Left ventricle myocardium inferior (tissue), 1 donor: ENCODE results near the gene KLK10. TPM values are rescaled to one million over a fixed set of nuclear protein-coding genes. Genes with fewer than 3 reads are reported as not detected.

ENCODE experiments used
- DNase-seq: peaks from one replicate; pipeline ENCODE4 v3.0.0-alpha.2; 2020
- H3K27ac ChIP-seq: fragments of 200-600 bp; replicated peaks from 2 replicates; pipeline ENCODE4 v1.8.0; 2021
- H3K27me3 ChIP-seq: fragments of 200-600 bp; 2 replicates; pipeline ENCODE4 v1.8.0; 2021; ENCODE audit warnings: low read depth
- H3K36me3 ChIP-seq: fragments of 200-600 bp; 2 replicates; pipeline ENCODE4 v1.8.0; 2021
- H3K4me1 ChIP-seq: fragments of 200-600 bp; 2 replicates; pipeline ENCODE4 v1.8.0; 2021
- H3K4me3 ChIP-seq: fragments of 200-600 bp; 2 replicates; pipeline ENCODE4 v1.8.0; 2021; ENCODE audit warnings: mild to moderate bottlenecking, moderate library complexity
- H3K9me3 ChIP-seq: fragments of 200-600 bp; replicated peaks from 2 replicates; pipeline ENCODE4 v1.8.0; 2021
- CTCF ChIP-seq: fragments of 200-600 bp; IDR thresholded peaks from 2 replicates; pipeline ENCODE4 v1.8.0; 2021; ENCODE audit warnings: antibody characterized with exemption, mild to moderate bottlenecking, borderline replicate concordance
- intact Hi-C: fragments of 100-400 bp; cut with micrococcal nuclease; formaldehyde crosslinking; loops from one replicate; pipeline ENCODE4 v1.11.0; 2022
- total RNA-seq: library from RNA; stranded (reverse); fragmentation: NEBNext Ultra II Directional; extraction: Animal tissue kit (Norgen Biotek cat#: 25700); gene quantifications from one replicate; pipeline ENCODE4 v1.2.1, GENCODE V29; 2021
- donor health status: DM: no; HTN: yes; CAD: no; lungs with severe emphysema.

The KLK10 gene
- total RNA-seq, 1 donor from 2014 or later = not detected

DNA sequence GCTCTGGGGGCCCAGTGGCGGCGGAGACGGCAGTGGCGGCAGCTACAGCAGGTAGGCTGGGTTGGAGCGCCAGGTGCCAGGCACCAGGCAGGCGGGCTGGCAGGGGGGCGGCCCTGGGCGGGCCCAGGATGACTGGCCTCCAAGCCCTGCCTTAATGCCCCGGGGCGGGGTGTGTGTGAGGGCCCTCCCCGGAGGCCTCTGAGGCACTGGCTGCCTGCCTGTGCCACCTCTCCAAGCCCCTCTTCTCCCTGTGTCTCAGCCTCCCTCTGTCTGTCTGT is 7.0 kb upstream of the KLK10 start, which contains the start of gene KLK11:
TSS of gene KLK11 (minus strand) at position 63 of the 278 bp plus-strand sequence. CDS start 985 bp downstream, outside the sequence.
- H3K4me1 ChIP-seq = no peaks in the 10 kb centered on the region
- TF ChIP-seq CTCF = no peak
- peaks cover 98% of the 10 kb centered on the region for H3K27me3 ChIP-seq
- H3K27ac ChIP-seq = no peak within 1 kb of the TSS
- no peak for DNase-seq
- no peaks in the 10 kb centered on the region for H3K9me3 ChIP-seq
- no peak within 1 kb of the TSS for H3K4me3 ChIP-seq
- intact Hi-C loops = no loop called here
- no peaks in the 10 kb centered on the region for H3K36me3 ChIP-seq

DNA sequence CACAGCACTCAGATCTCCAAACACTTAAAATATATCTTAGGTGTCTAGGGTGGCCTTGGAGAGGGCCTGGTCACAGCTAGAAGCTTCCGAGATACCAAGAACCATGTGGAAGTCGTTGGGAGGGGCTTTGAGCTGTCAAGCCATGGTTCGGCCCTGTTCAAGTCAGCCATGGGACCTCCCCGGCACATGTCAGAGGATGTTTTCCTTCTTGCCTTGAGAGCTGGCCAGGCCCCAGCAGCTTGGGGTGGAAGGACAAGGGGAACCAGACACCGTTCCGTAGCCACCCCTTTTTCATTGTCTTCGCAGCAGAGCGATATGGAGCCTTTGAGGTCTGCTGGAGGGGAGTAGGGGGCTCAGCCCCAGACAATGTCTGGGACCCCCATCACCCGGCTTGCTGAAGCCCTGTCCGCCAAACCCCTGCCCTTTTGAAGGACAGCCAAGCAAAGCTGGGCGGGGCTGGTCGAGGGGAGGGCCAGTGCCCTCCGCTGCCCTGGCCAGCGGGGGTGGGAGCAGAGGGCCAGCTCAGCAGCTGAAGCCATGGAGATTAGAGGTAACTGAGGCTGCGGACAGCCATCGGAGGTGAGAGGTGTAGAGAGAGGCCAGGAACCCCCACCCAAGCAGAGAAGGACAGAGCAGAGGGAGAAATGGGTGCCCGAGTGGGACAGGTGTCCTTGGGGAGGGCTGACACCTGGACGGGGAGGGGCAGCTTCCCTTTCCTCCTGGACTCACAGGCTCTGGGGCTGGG is 6.5 kb upstream of the KLK10 start:
- Histone ChIP-seq H3K9me3 (no peaks in the 10 kb centered on the region), H3K4me3 (no peak overlapping the region), H3K27me3 (peaks cover 93% of the 10 kb centered on the region), H3K36me3 (no peaks in the 10 kb centered on the region), H3K27ac (no peak overlapping the region), H3K4me1 (peaks cover 3% of the 10 kb centered on the region)
- TF ChIP-seq CTCF = no peak
- intact Hi-C loops = no loop called here
- no peak for DNase-seq

DNA sequence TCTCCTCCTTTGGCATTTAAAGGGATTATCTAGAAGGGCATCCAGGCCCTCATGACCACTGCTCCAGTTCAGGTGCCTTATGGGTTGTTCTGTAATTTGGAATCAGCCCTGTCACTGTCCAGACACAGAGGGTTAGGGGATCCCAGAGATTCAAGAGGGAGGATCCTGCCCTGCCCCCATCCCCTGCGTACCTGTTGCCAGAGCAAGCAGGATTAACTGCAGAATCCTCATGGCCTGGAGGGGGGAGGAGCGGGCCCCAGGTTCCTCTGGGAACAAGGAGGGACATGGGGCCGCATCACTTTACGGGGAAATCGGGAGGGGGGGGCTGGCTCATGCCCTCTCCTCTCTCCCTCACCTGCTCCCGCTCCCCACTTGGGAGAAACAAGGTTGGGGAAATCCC is 5.9 kb upstream of the KLK10 start:
- Histone ChIP-seq H3K9me3 (no peaks in the 10 kb centered on the region), H3K27me3 (peaks cover 90% of the 10 kb centered on the region), H3K36me3 (no peaks in the 10 kb centered on the region), H3K4me1 (peaks cover 5% of the 10 kb centered on the region), H3K4me3 (no peak overlapping the region), H3K27ac (no peak overlapping the region)
- intact Hi-C loops = no loop called here
- no peak for DNase-seq
- TF ChIP-seq CTCF = no peak

- H3K4me1 ChIP-seq = peaks cover 5% of the 10 kb centered on the region
- no peak overlapping the region for H3K27ac ChIP-seq
- no peak for DNase-seq
- TF ChIP-seq CTCF = no peak
- no peak overlapping the region for H3K4me3 ChIP-seq
- intact Hi-C loops = no loop called here
- H3K36me3 ChIP-seq = no peaks in the 10 kb centered on the region
- H3K27me3 ChIP-seq = peaks cover 90% of the 10 kb centered on the region
- no peaks in the 10 kb centered on the region for H3K9me3 ChIP-seq
These were observed 5.4 kb upstream of the KLK10 start for GRCh38 chr19:51024924-51025323.

DNA sequence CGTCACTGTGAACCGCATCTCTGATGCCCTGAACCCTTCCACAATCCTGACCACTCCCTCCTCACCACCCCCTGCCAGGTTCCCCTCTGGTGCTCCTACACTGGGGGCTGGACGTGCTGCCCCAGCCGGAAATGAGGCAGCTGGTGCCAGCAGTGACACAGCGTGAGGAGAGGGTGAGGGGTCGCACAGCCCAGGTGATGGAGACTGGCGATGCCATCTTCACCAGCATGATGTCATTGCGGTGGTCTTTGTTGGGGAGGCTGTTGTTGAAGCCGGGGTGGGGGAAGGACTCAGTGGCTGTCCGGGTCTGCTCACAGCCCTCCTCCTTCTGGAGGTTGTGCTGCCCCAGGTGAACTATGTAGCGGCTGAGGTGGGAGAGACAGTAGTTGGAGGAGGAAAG is 4.4 kb upstream of the KLK10 start:
- no peak for DNase-seq
- intact Hi-C loops = no loop called here
- no peak for TF ChIP-seq CTCF
- peaks cover 90% of the 10 kb centered on the region for H3K27me3 ChIP-seq
- H3K36me3 ChIP-seq = no peaks in the 10 kb centered on the region
- H3K27ac ChIP-seq = no peak overlapping the region
- peaks cover 15% of the 10 kb centered on the region for H3K4me1 ChIP-seq
- no peak overlapping the region for H3K4me3 ChIP-seq
- H3K9me3 ChIP-seq = no peaks in the 10 kb centered on the region
